Measurements from ENCODE around the gene USP3.

USP3 gene, protein sequence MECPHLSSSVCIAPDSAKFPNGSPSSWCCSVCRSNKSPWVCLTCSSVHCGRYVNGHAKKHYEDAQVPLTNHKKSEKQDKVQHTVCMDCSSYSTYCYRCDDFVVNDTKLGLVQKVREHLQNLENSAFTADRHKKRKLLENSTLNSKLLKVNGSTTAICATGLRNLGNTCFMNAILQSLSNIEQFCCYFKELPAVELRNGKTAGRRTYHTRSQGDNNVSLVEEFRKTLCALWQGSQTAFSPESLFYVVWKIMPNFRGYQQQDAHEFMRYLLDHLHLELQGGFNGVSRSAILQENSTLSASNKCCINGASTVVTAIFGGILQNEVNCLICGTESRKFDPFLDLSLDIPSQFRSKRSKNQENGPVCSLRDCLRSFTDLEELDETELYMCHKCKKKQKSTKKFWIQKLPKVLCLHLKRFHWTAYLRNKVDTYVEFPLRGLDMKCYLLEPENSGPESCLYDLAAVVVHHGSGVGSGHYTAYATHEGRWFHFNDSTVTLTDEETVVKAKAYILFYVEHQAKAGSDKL

DNA sequence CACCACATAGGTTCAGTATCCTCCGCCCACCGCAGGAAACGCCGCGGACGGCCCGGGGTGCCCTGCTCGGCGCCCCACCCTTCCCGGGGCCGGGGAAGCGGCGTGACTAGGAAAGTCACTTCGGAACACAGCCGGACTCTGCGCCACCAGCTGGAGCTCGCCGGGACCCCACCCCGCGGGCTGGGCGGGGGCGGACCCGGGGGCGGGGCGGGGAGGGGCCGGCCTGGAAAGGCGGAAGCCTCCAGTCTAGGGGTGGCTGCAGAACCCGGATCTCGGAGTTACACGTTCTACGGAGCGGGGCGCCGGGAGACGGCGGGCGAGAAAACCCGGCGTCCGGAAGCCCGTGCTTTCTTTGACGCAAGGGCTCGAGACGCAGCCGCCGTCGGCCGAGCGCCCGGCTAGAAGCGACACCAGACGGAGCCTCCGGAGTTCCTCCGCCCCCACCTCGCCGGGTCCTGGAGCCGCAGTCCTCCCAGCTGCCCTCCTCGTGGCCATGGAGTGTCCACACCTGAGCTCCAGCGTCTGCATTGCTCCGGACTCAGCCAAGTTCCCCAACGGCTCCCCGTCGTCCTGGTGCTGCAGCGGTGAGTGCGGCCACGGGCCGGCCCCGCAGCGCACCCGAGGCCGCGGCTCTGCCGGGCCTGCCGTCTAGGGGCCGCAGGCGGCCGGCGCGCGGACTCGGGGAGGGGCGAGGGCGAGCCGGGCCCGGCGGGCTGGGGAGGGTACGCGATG lies at the start of gene USP3:
TSS of gene USP3 (plus strand) at position 347 of the 732 bp plus-strand sequence. CDS start at position 494, 147 bp downstream.
- DNase-seq = peak; percentile 79

DNA sequence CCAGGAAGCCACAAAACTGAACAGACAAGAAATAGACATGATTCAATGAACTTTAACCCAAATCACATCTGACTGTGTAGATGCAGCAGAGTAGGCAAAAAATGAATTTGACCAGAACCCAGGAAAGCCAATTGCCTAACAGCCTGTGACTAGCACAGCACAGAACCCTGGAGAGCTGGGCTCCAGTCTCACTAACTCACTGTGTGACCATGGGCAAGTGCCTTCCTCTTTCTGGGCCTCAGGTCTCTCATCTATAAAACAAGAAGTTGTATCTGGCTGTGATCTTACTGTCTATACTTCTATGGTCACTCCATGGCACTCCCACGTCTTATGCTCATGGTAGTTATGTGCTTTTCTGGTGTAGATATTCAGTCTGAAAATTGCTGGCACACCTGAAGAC lies 48.1 kb upstream of the USP3 start:
- DNase-seq = no peak

DNA sequence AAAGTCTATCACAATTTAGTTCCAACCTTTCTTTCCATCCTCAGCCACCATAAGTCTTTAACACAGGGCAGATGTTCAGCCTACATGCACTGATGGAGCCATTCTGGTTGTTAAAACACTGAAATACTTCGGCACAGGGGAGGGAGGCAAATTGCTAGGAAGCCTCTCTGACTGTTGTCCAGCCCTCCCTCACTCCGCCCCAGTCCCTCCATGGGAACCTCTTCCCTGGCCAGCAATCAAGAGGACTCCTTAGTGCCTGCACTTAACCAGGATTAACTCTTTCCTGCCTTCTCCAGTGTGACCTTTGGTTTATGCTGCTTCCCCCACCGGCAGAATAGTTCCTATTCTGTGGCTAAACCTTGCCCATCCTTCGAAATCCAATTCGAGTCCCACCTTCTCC lies 47.0 kb upstream of the USP3 start:
- no peak for DNase-seq

DNA sequence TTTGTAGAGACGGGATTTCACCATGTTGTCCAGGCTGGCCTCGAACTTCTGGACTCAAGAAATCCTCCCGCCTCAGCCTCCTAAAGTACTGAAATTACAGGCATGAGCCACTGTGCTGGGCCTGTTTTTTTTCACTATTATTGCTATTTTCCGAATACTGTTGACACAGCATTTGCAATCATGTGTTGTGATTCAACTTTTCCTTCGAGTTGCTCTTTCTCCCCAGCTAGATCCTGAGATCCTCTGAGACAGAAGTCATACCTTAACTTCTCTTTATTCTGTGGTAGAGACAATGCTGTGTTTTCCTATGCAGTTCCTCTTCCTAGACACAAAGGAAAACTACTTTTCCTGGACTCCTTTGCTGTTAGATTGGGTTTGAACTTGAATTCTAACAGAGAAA lies 46.4 kb upstream of the USP3 start:
- no peak for DNase-seq

DNA sequence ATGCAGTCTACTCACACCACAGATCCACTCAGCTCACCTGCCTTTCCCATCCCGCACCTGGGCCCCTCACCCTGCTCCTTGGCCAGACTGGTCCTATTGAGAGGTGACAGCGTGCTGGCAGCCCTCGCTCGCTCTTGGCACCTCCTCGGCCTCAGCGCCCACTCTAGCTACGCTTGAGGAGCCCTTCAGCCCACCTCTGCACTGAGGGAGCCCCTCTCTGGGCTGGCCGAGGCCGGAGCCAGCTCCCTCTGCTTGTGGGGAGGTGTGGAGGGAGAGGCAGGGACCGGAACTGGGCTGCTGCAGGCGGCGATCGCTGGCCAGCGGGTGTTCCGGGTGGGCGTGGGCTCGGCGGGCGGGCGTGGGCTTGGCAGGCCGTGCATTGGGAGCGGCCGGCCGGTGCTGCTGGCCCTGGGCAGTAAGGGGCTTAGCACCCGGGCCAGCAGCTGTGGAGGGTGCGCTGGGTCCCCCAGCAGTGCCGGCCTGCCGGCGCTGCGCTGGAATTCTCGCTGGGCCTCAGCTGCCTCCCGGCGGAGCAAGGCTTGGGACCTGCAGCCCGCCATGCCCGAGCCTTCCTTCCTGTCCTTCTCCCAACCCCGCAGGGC lies 45.5 kb upstream of the USP3 start:
- DNase-seq = no peak

DNA sequence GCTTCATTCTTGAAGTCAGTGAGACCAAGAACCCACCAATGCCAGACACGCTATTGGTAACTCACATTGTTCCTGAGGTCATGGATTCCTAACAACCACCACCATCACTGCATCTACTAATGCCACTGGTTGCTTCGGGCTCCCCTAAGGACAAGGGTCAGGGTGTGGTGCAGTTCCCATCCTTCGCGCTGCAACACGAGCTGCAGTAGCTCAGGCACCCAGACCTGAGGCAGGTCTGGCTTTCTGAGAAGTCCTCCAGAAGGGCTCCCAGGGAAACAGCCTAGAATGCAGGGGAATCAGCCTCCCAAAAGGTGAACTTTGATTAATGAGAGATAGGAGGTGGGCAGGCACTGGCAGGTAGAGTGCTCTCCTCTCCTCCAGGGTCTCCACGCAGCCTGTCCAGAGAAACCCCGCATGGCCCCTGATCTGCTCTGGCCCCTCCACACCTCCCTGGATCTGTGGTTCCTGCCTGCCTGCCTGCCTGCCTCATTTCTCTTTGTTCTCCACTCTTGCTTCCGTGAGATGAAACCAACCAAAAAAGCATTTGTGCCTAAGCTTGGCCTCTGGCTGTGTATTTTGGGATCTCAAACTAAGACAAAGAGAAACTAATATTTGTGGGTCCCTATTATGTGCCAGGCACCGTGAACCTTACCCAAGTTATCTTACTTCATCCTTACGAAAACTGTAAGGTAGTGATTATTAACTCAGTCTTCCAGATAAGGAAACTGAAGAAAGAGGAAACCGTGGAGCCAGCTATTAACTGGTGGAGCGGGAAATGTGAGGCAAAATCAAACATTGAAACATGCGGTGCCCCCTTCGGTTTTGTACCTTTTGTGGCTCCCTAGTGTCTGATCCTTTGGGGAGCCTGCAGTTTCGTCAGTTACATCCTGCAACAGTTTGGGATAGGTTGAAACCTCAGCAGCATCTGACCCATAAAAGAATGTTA lies 43.9 kb upstream of the USP3 start:
- DNase-seq = no peak

DNA sequence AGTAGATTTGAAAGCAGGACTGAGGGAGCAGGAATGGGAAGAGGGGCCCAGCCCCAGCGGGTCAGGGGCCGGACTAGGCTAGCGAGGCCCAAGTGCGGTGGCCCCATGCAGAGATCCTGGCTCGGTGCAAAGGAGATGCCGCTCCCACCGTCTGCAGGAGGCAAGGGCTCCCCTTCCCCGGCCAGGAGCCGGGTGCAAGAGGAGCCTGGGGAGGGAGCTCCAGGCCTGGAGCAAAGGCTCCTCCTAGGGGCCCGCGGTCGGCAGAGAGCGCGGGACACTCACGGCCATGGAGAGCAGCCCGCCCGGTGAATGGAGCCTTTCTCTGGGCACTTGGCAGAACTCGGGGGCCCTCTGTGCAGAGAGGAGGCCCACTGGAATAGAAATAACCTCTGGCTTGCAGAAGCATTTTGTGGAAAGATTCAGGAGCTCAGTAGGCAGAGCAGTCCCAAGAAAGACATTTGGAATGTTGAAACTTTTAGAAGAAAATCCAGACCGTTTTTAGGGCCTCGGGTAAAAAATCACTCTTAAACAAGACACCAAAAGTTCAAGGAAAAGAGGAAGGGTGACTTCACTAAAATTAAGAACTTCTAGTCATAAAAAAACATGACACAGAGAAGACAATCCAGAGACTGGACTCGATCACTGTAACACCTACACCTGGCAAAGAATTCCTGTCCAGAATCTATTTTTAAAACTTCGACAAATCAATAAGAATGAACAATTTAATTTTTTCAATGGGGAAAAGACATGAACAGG lies 43.0 kb upstream of the USP3 start:
- DNase-seq = no peak

DNA sequence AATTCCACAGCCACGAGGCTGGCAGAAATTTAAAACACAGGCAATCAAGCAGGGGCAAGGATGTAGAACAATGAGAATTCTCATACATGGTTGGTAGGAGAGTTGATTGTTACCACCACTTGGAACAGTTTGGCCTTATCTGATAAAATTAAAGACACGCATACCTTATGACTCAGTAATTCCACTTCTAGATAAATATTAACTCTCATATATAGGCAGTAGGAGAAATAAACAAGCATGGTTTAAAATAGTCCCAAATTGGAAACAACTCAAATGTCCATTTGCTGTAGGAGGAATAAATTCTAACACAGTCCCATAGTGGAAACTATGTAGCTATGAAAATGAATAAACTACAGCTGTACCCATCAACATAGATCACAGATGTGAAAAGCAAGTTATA lies 42.3 kb upstream of the USP3 start:
- no peak for DNase-seq

DNA sequence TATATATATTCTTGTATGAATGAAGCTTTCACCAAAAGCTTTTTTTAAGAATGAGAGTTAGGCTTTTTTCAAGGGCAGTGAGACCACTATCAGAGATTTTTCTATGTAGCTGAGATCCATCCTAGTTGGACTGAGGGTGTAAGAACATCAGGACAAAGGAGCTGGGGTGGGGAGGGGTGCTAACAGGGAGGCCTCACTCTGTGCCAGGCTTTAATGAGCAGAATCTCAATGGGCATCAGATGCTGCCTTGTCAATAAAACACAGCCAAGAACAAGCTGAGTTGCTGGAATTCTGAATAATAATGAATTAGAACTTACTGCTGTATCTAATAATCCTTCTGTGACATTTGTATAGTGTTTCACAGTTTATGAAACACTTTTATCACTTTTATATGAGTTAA lies 41.4 kb upstream of the USP3 start:
- no peak for DNase-seq

DNA sequence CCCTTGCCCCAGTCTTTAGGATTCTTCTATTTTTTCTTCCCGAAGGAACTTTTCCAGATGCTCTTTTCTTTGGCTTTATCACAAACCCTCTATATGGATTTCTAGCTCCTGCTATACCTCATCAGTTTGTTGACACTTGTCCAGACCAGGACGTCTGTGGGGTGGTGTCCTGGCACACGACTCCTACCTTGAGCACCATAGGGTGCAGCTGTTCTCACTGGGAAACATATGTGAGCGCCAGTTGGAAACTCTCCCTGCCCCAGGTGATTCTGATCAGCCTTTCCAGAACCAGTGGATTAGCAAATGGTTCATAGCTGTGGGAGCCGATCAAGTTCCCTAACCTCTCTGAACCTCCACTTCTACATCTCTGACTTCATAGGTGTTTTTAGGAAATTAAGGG lies 40.6 kb upstream of the USP3 start:
- DNase-seq = no peak

DNA sequence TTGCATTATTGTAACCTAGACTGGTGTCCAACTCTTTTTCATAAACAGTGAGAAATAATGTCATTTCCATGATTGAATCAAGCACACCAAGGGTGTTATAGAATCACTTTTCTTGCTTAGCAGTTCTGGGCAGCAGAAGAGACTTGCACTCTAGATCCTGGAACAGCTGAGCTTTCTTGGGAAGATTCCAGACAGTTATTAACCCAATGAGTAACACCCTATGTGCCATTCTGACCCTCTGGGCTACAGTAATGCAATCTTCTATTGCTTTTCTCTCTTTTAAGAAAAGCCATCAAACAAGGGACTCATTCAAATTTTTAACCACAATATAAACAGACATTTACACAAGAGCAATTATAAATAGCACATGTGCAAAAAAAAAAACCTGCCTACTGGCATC lies 39.3 kb upstream of the USP3 start:
- peak; percentile 28 for DNase-seq

DNA sequence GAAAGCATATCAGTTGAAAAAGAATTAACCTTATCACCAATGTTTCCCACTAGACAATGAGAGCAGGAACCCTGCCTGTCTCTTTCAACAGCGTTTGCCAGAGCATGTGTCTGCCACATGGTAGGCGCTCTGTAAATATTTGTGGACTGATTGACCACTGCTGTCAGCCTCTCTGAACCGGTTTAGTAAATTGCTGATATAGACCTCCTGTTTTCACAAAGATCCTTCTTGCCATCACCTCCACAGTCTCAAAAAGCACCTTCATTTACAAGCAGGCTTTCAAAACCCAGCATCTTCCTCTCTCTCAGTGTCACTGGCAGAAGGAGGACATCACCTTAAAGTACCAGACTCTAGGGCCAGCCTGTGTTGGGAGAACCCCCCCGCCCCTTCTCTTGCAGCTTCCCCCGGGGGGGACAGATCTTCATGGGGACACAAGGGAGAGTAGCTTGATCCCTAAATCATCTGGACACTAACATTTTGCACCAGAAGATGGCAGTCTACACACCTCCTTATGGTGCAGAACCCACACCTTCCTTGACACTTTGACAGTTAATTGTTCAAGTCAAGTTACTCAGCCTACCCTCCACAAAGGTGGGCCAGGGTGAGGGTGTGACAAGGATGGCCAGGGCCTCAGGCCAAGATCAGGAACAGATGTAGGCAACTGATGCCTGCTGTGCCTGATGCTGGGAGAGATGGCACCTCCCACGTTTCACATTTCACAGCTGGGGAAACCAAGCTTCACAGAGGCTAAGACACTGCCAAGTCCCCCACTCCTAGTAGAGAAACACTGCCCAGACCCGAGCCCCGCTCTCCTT lies 37.8 kb upstream of the USP3 start:
- peak; percentile 3 for DNase-seq

DNA sequence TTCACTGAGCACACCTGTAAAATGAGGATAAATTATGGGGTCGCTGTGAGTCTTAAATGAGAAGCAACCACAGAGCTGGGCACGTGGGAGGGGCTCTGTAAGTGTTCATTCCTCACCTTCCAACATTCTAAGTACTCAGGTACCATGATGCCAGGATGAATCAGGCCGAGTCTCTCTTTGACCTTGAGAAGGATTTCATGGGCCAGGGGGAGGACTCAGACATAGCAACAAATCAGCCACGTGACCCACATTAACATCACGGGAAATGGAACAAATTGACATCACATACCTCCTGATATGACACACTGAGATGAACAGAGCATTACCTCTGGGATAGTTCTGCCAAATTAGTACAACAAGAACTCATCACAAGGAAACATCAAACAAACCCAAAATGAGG lies 35.2 kb upstream of the USP3 start:
- no peak for DNase-seq

DNA sequence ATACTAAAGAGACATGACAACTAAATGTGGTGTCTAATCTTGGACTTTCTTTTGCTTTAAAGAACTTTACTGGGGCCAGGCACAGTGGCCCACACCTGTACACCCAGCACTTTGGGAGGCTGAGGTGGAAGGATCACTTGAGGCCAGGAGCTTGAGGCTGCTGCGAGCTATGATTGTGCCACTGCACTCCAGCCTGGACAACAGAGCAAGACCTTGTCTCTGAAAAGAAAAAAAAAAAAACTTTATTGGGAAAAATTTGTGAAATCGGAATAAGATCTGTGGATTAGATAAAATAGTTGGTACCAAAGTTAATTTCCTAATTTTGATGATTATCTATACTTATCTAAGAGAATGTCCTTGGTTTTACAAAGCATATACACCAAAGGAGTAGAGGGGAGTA lies 34.4 kb upstream of the USP3 start:
- no peak for DNase-seq

DNA sequence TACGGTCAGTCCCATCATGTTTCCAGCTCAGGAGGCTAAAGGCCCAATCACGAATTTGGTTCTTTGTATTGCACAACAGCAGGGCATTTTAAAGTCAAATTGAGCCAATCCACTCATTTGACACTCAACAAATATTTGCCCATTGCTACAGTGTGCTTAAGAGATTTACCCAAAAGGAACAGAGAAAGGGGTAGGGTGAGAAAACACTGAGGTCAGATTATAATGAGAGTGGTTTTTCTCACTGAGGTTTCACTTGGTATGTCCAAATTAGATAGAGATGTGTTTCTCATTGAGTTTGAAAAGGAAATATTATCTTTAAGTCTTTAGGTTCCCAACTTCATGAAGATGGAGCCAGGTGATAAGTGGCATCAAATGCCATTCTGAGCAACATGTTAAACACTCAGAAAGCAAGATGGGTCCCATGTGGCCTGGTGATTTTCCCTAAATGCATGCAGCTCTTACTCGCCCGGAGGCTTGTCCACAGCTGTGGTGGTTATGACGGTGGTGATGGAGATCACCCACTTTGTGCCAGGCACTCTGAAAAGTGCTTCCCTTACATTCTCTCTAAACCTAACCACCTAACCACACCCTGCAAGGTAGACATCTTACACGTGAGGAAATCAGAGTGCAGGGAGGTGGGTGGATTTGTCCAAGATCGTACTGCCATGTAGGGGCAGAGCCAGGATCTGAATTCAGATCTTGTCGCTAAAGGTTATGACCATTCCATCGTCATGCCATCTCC lies 31.2 kb upstream of the USP3 start:
- DNase-seq = no peak

DNA sequence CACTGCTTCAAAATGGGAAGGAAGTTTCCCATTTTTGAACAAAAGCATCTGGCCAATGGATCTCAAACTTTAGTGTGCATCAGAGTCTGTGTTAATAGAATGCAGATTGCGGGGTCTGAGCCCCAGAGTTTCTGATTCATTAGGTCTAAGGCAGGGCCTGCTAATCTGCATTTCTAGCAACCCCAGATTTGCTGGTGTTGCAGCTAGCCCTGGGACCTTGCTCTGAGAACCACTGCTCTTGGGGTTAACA lies 30.7 kb upstream of the USP3 start:
- DNase-seq = no peak

DNA sequence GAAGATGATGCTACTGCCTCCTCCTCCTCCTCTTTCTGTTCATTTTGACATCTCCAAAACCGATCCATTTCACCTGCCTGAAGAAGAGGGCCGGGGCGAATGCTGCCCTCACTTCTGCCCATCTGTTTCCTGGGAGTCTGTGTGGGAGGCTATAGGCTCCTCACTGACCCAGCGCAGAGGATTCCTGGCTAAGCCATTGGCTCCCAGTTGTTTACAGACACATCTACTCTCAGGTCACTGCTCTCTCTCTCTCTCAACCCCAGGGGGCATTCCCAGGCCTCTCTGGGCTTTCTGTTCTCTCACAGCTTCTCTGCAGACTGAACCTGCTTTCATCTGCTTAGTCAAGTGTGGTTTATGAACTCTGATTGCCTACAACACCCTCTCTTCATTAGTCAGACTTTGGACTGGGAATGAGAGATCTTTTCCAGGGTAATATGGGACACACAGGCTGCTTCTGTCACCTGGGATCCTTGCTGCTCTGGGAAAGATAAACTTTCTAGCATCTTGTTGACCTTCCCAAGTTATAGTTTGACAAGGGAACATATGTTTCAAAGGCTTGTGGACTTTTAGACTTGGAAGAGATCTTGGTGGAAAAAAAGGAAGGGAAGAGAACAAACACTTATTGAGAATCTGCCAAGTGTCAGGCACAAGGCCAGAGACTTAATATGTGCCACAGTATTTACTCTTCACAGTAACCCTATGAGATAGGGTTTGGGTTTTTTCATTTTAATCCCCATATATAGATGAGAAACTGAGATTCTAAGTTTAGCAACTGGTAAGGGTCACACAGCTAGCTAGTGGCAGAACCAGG lies 30.2 kb upstream of the USP3 start:
- DNase-seq = no peak

DNA sequence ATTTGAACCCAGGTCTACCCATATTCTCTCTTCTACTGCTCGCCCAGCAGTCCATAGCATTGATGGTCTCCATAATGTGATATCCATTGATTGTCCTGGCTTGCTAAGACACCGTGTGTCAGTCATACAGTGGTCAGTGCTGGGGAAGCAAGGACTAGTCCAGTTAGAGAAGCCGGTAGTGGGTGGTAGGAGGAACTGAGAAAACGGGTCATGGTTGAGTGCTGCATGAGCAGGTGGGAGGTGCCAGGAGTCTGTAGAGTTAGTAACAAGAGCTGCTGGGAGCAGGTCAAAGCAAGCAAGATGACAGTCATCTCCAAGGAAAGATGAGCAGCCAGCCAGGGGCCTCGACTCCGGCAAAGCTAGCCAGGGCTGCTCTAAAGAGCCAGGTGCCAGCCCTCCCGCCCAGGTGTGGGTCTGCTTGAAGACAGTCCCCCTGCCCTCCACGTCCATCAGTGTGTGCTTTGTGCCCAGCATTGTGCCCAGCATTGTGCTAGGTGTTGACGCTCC lies 29.5 kb upstream of the USP3 start:
- DNase-seq = no peak

DNA sequence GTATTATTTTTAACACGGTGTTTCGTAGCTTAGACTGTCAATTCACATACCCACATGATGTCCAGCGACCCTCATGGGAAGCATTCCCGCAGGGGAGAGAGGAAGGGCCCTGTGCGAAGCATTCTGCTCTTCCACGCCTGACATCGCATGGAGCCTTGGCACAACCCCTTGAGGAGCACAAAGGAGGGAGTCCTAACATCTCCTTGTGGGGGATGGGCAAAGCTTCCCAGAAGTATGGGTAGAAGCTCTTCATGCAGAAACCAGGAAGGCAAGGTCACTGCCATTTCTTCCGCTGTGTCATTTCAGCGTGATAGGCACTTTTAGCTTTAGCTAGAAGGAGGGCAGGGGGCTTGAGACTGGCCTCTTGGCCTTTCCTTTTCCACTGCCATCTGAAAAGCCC lies 28.7 kb upstream of the USP3 start:
- no peak for DNase-seq

All from NCI-H1048 (cell line).